NOMO-1 treated with dmso at 0.1 percent for 144 hours (cell line): Measurements from ENCODE around the gene GPC2.
"Not testable (repeated sequence)": the region's sequence is repeated elsewhere in the genome, so short reads cannot be mapped to it uniquely, and the experiment has no call there.

Experiments used
- DNase-seq: peaks from one replicate; lab custom pipeline; 2025; ENCODE audit not compliant: unreplicated experiment; lab: John Stamatoyannopoulos, UW

Gene GPC2

GRCh38 chr7:100177045-100178001 is at the start of gene GPC2, which contains the start of gene STAG3:
GPC2 (minus strand) TSS chr7:100177381; CDS start chr7:100177199, 182 bp downstream.
STAG3 (plus strand) TSS chr7:100177918; CDS start chr7:100180557, 2,639 bp downstream.
- peak; percentile 94 for DNase-seq

DNA sequence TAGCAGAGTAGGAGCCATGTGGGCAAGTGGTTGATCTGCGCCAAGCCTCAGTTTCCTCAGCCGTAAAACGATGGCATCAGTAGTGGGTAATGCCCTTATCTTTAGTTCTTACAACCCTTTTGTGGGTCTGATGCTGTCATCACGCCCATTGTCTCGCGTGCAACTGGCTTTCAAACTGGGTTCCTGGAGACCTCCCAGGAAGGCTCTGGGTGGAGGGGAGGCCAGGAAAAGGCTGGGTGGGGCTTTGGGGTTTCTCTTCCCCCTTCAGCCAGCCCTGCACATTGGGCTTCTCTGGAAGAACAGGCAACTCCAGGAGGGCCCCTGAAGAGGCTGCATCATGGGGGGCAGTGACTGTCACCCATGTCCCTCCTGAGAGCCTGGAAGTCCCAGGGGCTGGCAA is 47.7 kb upstream of the GPC2 start:
- not testable (repeated sequence) for DNase-seq

DNA sequence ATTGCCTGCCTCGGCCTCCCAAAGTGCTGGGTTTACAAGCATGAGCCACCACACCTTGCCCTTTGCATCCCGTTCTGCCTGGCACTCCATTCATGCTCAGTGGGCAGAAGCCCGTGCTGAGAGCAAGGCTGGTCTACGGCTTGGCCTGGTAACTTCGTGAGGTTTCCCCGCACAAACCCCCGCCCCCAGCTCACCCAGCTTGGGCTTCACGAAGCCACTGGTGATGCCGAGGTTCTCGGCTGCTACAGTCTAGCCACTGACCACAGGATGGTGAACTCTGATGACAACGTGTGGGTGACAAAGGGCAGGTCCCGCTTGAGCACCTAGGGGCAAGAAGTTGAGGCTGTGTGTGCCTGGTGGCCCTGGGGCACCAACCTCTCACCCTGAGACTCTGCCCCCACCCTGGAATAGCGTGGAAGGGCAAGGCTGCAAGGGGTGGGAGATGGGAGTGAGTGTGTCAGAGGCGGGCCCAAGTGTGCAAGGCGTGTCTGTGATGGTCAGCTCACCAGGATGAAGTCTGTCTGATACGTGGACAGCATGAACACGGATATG is 46.3 kb upstream of the GPC2 start:
- not testable (repeated sequence) for DNase-seq

- no peak for DNase-seq
Observed at GRCh38 chr7:100222445-100223132, 45.4 kb upstream of the GPC2 start.

DNA sequence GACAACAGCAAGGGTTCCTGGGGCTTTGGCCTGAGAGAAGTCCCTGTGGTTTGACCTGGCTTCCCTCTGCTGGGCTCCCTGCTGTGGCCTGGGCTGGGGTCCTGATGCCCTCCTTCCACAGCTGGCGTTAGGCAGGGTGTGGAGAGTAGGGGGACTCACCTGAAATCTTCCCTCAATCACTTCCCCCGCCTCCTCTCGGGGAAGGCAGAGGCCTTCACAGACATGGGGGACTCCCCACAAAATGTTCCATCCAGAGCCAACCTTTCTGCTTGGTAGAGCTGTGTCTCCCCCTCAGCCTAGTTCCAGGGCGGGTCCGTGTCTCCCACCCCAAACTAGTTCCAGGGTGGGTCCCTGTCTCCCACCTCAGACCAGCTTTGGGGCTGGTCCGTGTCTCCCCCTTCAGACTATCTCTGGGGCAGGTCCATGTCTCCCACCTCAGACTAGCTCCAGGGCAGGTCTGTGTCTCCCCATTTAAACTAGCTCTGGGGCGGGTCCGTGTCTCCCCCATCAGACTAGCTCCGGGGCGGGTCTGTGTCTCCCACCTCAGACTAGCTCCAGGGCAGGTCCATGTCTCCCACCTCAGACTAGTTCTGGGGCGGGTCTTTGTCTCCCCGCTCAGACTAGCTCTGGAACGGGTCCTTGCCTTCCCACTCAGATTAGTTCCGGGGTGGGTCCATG is 44.7 kb upstream of the GPC2 start:
- DNase-seq: no peak

DNA sequence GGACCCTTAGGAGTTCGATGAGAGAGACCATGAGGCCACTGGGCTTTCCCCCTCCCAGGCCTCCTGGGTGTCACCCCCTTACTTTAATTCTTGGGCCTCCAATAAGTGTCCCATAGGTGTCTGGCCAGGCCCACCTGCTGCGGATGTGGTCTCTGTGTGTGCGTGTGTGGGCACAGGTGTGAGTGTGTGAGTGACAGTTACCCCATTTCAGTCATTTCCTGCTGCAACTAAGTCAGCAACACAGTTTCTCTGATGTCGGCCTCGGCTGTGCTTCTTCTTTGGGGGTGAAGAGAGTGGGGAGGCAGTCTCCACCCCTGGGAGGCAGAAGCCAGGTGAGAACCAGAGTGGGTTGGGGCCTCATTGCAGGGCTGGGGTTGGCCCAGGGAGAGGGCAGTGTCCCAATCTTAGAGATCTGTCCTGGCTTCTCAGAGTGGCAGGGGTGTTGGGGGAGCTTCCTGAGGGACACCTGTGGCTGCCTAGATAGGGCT is 44.1 kb upstream of the GPC2 start:
- no peak for DNase-seq

DNA sequence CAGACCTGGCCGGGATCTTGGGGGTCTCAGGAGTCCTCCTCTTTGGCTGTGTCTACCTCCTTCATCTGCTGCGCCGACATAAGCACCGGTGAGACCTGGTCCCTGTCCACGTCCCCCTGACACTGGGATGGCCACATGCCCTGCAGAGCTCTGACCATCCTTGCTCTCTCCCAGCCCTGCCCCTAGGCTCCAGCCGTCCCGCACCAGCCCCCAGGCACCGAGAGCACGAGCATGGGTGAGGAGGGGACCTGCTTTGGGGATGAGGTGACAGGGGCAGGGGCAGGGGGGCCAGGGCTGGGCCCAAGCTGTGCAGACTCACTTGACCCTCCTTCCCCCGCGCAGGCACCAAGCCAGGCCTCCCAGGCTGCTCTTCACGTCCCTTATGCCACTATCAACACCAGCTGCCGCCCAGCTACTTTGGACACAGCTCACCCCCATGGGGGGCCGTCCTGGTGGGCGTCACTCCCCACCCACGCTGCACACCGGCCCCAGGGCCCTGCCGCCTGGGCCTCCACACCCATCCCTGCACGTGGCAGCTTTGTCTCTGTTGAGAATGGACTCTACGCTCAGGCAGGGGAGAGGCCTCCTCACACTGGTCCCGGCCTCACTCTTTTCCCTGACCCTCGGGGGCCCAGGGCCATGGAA is 43.5 kb upstream of the GPC2 start:
- no peak for DNase-seq

DNA sequence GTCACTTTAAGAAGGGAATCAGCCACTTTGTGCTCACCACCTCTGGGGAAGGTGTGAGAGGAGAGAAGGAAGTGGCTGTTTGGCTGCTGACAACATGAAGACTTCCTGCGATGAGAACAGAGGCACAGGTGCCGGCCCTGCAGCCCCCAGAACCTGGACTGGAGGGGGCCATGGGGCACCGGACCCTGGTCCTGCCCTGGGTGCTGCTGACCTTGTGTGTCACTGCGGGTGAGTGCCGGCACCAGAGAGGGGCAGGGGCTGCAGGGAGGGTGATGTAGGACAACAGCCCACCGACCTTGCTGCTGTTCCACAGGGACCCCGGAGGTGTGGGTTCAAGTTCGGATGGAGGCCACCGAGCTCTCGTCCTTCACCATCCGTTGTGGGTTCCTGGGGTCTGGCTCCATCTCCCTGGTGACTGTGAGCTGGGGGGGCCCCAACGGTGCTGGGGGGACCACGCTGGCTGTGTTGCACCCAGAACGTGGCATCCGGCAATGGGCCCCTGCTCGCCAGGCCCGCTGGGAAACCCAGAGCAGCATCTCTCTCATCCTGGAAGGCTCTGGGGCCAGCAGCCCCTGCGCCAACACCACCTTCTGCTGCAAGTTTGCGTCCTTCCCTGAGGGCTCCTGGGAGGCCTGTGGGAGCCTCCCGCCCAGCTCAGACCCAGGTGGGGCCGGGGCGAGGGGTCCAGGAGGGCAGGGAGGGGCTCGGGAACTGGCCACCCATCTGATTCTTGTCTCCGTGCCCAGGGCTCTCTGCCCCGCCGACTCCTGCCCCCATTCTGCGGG is 42.8 kb upstream of the GPC2 start, which contains the start of gene PVRIG:
PVRIG (plus strand) TSS at position 149 of the 785 bp plus-strand sequence; CDS start at position 171, 22 bp downstream.
- DNase-seq: not testable (repeated sequence)

DNA sequence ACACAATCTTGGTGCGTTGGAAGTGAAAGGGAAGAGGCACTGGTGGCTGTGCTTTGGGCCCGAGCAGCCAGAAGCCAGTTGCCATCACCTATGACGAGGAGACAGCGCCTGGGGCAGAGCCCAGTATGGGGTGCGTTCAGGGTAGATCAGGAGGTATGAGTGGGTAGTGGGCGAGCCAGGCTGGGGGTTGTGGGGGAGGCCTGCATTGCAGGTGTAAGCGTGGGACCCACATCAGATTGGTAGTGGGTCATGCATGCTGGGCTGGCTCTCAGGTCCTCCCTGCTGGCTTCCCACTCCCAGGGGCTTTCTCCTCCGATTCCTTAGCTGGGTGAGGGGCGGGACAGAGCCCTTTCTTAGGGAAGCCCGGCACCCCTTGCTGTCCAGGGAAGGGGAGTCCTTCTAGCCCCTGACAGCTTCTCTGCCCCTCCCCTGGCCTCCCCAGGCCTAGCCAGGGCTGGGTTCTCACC is 42.1 kb upstream of the GPC2 start:
- DNase-seq: no peak

GRCh38 chr7:100217934-100218333 is 40.8 kb upstream of the GPC2 start:
- DNase-seq: peak; percentile 59

DNA sequence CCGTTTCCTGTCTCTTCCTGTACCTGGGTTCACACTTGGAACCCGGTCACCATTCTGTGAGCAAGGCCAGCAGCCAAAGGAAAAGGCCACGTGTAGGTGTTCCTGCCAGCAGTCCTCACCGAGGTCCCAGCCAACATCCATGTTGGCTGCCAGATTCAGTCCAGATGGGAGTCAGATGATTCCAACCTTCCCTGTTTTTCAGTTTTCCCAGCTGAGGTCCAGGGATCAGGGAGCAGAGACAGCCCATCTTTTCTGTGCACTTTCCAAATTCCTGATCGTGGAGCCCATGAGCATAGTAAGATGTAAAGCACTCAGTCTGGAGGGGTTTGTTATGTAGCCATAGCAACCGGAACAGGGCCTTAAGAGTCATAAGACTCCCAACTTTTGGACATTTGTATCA is 38.7 kb upstream of the GPC2 start:
- DNase-seq: no peak

DNA sequence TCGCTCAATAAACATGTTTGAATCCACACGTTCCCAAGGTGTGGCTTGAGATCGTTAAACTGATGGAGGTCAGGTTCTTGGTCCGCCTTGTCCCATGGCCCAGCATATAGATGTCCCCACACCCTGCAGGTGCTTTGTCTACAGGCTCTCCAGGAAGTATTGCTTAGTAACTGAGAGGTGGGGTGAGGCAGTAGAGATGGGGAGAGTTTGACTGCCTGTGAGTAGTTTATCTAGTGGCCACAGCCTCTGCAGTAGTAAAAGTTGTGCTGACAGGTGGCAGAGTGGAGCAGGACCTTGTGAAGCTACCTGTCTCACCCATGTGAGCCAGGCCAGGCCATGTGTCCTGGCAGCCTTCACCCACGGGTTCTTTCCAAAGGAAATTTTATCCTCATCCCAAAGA is 37.2 kb upstream of the GPC2 start:
- not testable (repeated sequence) for DNase-seq

DNA sequence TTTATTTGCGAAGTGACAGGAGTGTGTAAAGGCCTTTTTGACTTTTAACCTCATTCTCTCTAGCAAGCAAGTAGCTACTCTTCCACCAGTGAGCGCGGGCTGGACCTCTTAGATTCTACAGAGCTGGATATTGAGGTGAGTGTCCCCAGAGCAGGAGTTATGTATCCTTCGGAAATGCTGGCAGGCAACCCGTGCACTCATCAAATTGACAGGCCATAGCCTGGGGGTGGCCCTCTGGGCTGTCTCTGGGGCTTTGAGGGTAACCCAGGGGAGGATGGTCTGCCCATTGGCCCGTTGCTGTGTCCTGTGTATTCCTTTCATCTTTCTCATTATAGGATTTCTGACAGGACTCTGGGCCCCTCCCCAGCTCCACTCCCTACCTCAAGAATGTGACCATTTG is 36.5 kb upstream of the GPC2 start:
- DNase-seq: no peak

GRCh38 chr7:100212631-100213286 is 35.6 kb upstream of the GPC2 start:
- no peak for DNase-seq

DNA sequence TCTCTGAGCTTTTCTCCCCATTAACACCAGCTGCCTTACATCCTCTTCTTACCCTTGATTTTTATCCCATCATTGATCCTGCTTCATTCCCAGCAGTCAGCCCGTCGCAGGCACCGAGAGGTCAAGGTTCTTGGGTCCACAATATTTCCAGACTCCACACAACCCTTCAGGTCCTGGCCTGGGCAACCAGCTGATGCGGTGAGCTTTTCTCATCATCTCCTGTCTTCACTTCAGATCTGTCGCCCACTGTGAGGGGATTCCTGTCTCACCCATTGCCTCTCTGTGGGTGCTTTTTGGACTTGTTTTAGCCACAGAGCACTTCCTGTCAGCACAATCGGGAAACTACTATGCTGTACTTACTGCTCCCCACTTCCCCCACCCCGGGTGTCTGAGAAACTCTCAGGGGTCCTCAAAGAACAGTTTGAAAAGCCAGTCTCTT is 34.2 kb upstream of the GPC2 start:
- DNase-seq: no peak

DNA sequence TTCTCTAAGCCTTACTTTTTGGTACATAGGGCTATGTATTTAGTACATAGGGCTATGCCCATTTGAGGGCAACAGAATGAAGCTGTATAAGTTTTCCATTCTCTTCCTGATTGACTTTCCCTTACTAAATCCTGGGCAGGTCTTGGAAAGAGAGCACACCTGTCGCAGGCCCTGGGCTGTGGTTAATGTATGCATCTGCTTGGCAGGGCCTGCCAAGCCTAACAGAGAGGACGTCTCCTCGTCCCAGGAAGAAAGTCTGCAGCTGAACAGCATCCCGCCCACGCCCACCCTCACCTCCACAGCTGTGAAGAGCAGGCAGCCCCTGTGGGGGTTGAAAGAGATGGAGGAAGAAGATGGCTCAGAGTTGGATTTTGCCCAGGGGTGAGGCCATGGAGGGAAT is 33.6 kb upstream of the GPC2 start:
- DNase-seq: no peak

DNA sequence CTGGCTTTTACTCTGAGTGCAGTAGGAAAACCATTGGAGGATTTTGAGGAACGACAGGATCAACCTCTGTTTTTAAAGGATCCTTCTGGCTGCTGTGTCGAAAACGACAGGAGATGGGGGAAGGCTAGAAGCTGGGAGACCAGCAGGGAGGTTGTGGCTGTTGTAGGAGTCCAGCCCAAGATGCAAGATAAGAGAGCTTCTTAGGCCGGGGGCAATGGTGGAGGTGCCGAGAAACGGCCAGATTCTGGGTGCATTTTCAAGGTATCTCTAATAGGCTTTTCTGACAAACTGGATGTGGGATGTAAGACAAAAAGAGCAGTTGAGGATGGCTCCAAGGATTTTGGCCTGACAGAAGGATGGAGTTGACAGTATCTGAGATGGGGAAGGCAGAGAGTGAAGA is 32.3 kb upstream of the GPC2 start:
- no peak for DNase-seq

GRCh38 chr7:100208911-100209408 is 31.8 kb upstream of the GPC2 start:
- no peak for DNase-seq

- no peak for DNase-seq
Observed at GRCh38 chr7:100204454-100204853, 27.3 kb upstream of the GPC2 start.
